Colonic mucosa (tissue), 4 donors: ENCODE measurements around the gene CNOT4. TPM values are rescaled to one million over a fixed set of nuclear protein-coding genes. Genes with fewer than 3 reads are reported as not detected.

Experiments
- DNase-seq: peaks from one replicate; pipeline ENCODE4 v3.0.0-alpha.2; 2020
- H3K27ac ChIP-seq: fragments of 200-600 bp; one replicate; pipeline ENCODE4 v1.8.0; 2021
- H3K27me3 ChIP-seq: fragments of 200-600 bp; one replicate; pipeline ENCODE4 v1.8.0; 2021
- H3K36me3 ChIP-seq: fragments of 200-600 bp; one replicate; pipeline ENCODE4 v1.8.0; 2021
- H3K4me1 ChIP-seq: fragments of 200-600 bp; one replicate; pipeline ENCODE4 v1.8.0; 2021; ENCODE audit warnings: mild to moderate bottlenecking
- H3K4me3 ChIP-seq: fragments of 200-600 bp; one replicate; pipeline ENCODE4 v1.8.0; 2021
- H3K9ac ChIP-seq, 2 donors: one replicate each; pipeline ENCODE4 v1.7.0; 2013; ENCODE audit warnings: control low read depth in 2 of 2, low read depth in 2 of 2, low read length in 2 of 2
- H3K9me3 ChIP-seq: fragments of 200-600 bp; one replicate; pipeline ENCODE4 v1.8.0; 2021
- intact Hi-C: fragments of 100-400 bp; cut with DNase I; formaldehyde crosslinking; loops from one replicate; pipeline ENCODE4 v1.14.1; 2022
- total RNA-seq, 2 donors: library from RNA; stranded (reverse); fragmentation: NEBNext Ultra II Directional in 1 of 2; extraction: Animal tissue kit (Norgen Biotek cat#: 25700) in 1 of 2; gene quantifications; one replicate each; pipeline ENCODE4 v1.2.1, GENCODE V29; 2021
- TF ChIP-seq, protein P1 (sequence below): fragments of 200-600 bp; IDR thresholded peaks from one replicate; pipeline ENCODE4 v1.8.0; 2022; ENCODE audit warnings: antibody characterized with exemption, mild to moderate bottlenecking
- donor health status: healthy.
- donor health status: DM: no; HTN: no; CAD: no.
- donor health status: DM: no; HTN: no; CAD: no.

CNOT4 gene
- total RNA-seq, 2 donors from 2014 or later: 14.7 to 20.9 TPM

DNA sequence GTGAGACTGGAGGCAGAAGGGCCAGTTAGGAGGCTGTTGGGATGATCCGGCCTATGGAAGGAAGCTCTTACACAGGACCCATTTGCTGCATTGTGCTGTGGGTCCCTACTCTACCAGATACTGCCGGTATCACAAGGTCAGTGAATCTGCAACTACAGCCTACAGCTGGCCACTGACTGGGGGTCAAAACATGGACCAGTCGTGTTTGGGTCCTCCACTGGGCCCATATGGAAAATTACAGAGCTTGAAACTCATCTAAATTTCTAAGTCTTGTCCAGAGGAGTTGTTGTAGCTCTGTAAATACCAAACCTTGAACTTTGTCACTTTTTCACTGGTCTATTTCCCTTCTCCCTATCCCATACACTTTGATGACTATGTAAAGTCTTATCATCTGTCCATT lies 42.2 kb upstream of the CNOT4 start:
- Histone ChIP-seq H3K27me3 (no peaks in the 10 kb centered on the region), H3K9me3 (no peaks in the 10 kb centered on the region), H3K27ac (no peak overlapping the region), H3K36me3 (no peaks in the 10 kb centered on the region), H3K4me3 (no peak overlapping the region), H3K4me1 (no peaks in the 10 kb centered on the region), H3K9ac (no peak overlapping the region)
- TF ChIP-seq, protein P1, sequence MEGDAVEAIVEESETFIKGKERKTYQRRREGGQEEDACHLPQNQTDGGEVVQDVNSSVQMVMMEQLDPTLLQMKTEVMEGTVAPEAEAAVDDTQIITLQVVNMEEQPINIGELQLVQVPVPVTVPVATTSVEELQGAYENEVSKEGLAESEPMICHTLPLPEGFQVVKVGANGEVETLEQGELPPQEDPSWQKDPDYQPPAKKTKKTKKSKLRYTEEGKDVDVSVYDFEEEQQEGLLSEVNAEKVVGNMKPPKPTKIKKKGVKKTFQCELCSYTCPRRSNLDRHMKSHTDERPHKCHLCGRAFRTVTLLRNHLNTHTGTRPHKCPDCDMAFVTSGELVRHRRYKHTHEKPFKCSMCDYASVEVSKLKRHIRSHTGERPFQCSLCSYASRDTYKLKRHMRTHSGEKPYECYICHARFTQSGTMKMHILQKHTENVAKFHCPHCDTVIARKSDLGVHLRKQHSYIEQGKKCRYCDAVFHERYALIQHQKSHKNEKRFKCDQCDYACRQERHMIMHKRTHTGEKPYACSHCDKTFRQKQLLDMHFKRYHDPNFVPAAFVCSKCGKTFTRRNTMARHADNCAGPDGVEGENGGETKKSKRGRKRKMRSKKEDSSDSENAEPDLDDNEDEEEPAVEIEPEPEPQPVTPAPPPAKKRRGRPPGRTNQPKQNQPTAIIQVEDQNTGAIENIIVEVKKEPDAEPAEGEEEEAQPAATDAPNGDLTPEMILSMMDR: no peak
- DNase-seq: no peak
- intact Hi-C loops: no loop called here

DNA sequence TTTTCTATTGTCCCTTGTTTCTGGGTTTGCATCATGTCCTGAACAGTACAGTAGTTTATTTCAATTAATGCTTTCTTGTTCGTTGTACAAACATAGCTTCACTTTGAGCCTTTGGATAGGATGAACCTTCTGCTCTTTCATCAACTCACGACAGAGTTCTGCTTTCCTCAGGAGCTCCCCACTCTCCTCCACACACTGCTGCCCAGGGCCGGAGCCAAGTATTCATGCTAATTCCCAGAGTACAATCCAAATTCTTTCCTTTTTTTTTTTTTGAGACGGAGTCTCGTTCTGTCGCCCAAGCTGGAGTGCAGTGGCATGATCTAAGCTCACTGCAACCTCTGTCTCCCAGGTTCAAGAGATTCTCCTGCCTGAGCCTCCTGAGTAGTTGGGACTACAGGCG lies 40.3 kb upstream of the CNOT4 start:
- TF ChIP-seq, protein P1: no peak
- Histone ChIP-seq H3K9ac (no peak overlapping the region), H3K36me3 (no peaks in the 10 kb centered on the region), H3K4me3 (no peak overlapping the region), H3K9me3 (no peaks in the 10 kb centered on the region), H3K27ac (no peak overlapping the region), H3K27me3 (no peaks in the 10 kb centered on the region), H3K4me1 (no peaks in the 10 kb centered on the region)
- intact Hi-C loops: no loop called here
- DNase-seq: no peak

DNA sequence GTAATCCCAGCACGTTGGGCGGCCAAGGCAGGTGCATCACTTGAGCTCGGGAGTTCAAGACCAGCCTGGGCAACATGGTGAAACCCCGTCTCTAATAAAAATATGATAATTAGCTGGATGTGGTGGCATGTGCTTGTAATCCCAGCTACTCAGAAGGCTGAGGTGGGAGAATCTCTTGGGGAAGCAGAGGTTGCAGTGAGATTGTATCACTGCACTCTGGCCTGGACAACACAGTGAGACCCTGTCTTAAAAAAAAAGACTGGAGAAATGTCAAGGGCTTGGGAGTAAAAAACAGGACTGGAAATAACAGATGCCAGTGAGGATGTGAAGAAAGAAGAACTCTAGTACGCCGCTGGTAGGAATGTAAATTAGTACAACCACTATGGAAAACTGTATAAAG lies 31.1 kb upstream of the CNOT4 start:
- no peak overlapping the region for H3K4me3 ChIP-seq
- no peaks in the 10 kb centered on the region for H3K4me1 ChIP-seq
- no peak overlapping the region for H3K9ac ChIP-seq
- DNase-seq: no peak
- H3K27ac ChIP-seq: no peak overlapping the region
- H3K9me3 ChIP-seq: no peaks in the 10 kb centered on the region
- TF ChIP-seq, protein P1: no peak
- H3K27me3 ChIP-seq: no peaks in the 10 kb centered on the region
- no peaks in the 10 kb centered on the region for H3K36me3 ChIP-seq
- intact Hi-C loops: no loop called here

DNA sequence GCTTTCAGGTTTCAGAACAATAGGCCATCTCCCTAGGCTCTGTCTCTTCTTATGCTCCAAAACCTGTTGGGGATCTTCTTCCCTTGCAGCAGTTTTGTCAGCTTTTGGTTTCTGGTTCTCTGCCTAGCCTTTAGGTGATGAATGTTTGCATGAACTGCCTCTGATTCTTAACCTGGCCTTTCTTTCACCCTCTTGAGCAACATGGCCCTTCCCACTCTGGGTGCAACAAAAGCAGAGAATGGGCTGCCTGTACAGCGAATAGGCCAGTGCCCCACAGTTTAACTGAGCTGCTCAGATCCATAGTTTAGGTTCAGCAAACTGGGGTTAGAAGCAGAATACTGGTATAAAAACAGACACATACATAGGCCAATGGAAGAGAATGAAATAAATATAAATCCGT lies 29.7 kb upstream of the CNOT4 start:
- no peaks in the 10 kb centered on the region for H3K4me1 ChIP-seq
- H3K9me3 ChIP-seq: no peaks in the 10 kb centered on the region
- H3K36me3 ChIP-seq: no peaks in the 10 kb centered on the region
- H3K27ac ChIP-seq: no peak overlapping the region
- no peak overlapping the region for H3K4me3 ChIP-seq
- no peak overlapping the region for H3K9ac ChIP-seq
- DNase-seq: no peak
- H3K27me3 ChIP-seq: no peaks in the 10 kb centered on the region
- TF ChIP-seq, protein P1: no peak
- intact Hi-C loops: no loop called here

DNA sequence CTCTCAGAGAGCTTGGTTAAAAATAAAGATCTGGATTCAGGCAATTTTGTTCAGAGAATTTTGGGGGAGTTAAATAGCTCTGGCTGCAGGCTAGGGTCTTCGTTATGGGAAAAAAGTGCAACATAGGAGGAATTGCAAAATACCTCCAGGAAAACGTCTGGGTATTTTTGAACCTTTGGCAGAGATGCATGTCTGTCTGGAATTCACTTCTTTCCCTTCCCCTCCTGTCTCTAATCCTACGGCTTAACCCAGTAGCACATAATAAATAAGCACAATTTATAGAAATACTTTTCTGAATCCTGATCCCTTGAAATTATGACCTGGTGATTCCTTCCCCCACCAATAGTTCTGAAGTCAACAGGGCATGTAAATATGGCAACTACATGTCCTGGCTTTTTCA lies 28.5 kb upstream of the CNOT4 start:
- Histone ChIP-seq H3K27ac (no peak overlapping the region), H3K4me1 (no peaks in the 10 kb centered on the region), H3K9ac (no peak overlapping the region), H3K4me3 (no peak overlapping the region), H3K9me3 (no peaks in the 10 kb centered on the region), H3K36me3 (no peaks in the 10 kb centered on the region), H3K27me3 (no peaks in the 10 kb centered on the region)
- TF ChIP-seq, protein P1: no peak
- intact Hi-C loops: no loop called here
- DNase-seq: no peak

DNA sequence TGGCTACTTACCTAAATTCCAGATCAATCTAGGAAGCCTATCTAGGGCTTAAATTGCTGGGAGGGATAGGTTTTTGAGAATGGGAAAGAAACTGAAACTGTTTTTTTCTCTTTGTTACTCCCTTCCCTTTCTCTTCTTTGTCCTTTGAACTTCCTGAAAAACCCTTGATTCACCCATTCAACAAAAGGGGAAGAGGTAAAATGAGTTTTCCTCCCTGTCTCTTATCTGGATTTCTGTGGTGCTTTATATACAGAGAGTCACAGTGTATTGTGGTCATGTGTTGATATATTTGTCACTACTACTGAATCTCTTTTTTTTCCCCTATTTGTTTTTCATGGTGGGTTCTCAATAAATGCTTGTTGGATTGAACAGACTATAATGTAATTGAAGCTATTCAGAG lies 28.0 kb upstream of the CNOT4 start:
- intact Hi-C loops: no loop called here
- H3K9me3 ChIP-seq: no peaks in the 10 kb centered on the region
- H3K36me3 ChIP-seq: no peaks in the 10 kb centered on the region
- no peak for DNase-seq
- TF ChIP-seq, protein P1: no peak
- no peak overlapping the region for H3K4me3 ChIP-seq
- no peaks in the 10 kb centered on the region for H3K4me1 ChIP-seq
- H3K27me3 ChIP-seq: no peaks in the 10 kb centered on the region
- H3K27ac ChIP-seq: no peak overlapping the region
- H3K9ac ChIP-seq: no peak overlapping the region
